ENCODE results near the gene SLC12A5.
"Not testable (repeated sequence)": the region's sequence is repeated elsewhere in the genome, so short reads cannot be mapped to it uniquely, and the experiment has no call there.

Gene SLC12A5

GRCh38 chr20:46083101-46083500, 54.1 kb downstream of the SLC12A5 start:
- DNase-seq, result no peak

DNA sequence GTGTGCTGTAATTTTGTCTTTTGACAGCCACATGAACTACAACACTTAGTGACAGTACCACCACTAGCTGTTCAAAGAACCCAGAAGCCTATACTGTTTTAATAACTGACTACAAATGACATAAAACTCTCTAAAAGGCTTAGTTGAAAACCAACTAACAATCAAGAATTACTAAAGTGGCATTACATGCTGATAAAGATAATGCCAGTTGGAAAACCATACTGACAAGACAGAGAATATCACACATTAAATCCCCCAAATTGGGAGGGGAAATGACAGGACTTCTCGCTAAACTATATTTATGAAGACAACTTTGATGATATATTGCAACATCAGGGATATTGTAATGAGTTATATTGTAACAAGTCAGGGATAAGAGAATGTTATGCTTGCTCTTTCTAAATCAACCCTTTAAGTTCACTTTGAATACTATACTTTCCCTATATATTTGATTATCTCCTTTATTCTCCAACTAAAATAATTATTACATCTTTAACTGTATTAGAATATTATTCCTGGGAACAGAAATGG, 54.6 kb downstream of the SLC12A5 start:
- DNase-seq, result no peak

- no peak for DNase-seq
Measured at GRCh38 chr20:46084805-46085178, 55.8 kb downstream of the SLC12A5 start.

DNA sequence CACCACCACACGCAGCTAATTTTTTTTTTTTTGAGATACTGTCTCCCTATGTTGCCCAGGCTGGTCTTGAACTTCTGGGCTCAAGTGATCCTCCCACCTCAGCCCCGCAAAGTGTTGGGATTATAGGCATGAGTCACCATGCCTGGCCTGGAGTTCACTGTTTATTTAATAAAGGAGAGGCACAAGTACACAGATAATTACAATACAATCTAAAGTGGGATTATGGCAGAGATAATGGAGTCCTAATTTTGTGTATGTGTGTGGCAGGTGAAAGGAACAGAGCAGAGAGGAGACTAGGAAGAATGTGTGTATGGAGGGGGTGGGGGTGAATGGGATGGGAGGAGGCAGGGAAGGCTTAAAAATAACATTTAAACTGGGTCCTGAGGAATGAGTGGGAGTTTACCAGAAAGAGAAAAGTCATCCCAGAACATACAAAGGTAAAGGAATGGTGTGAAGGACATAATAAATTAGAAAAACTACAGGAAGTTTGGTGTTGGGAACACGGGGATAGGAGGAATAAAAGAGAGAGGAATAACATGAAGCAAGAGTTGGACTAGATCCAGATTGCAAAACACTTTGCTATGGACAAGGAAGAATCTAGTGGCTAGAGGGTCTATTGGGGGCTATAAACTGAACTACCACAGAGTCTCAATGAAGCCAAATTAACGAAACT, 56.3 kb downstream of the SLC12A5 start:
- no peak for DNase-seq

GRCh38 chr20:46087161-46087560, 58.1 kb downstream of the SLC12A5 start:
- no peak for DNase-seq

GRCh38 chr20:46088409-46089166, 59.6 kb downstream of the SLC12A5 start:
- no peak for DNase-seq

- DNase-seq, result no peak
Measured at GRCh38 chr20:46089167-46089416, 60.1 kb downstream of the SLC12A5 start.

DNA sequence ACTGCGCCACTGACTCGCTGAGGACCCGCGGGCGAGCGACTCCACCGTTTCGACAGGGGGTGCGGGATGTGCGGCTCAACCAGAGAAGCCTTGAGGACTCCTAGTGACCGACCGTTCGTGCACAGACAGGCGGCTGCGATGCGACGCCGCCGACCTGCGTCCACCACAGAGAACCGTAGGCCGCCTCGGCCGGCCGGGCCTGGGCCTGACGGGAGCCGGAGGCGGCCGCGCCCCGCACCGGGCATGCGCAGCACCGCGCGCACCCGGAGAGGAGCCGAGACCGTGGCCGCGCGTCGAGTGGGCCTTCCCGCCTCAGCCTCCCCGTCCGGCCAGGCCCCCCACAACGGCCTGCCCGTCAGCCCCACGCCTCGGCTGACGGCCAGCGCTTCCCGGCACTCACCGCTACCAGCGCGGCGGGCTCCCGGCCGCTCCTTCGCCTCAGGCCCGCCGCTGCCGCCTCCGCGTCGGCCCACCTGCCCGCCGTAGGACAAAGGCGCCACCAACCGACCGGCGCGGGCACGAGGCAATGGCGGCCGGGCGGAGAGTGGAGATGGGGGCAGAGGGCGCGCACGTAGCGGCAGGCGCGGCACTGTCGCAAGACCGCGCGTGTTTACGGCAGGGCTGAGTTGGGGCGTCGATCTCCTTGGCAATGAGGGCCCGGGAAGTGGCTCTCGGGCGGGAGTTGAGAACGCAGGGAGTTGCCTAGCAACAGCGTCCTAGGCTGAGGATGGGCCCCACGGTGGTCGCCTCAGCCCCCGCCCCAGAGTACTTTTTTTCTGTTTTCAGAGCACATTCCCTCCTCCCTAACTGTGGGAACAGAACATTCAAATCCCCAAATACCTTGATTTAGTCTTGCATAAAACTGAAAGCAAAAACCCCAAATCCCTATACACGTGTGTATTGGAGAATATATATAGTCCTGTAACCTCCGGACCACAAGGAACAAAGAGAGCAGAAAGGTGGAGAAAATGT, 60.7 kb downstream of the SLC12A5 start, which contains the start of gene NCOA5:
Gene NCOA5, minus strand, starts transcription at position 546 of the 972 bp plus-strand sequence. CDS start 10,538 bp downstream, outside the sequence.
- peak; percentile 86 for DNase-seq

GRCh38 chr20:46091622-46092535, 62.9 kb downstream of the SLC12A5 start:
- not testable (repeated sequence) for DNase-seq

DNA sequence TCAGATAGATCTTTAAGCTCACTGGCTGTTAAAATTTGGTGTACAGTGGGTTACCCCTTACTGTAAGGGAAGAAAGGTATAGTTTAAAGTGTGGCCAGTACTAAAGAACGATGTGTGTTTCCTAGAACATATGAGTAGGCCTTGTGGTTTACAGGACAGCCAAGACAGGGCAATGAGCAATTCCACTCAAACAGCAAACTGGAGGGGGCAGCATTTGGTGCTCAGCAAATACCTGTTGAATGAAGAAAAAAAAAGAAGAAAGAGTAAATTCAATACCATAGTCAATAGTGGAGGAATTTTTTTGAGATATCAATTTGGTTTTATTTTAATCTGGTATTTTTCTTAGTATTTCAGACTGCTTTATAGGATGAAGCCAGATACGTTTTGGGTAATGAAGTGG, 64.5 kb downstream of the SLC12A5 start:
- DNase-seq, result no peak

GRCh38 chr20:46099491-46100287, 70.7 kb downstream of the SLC12A5 start:
- no peak for DNase-seq

DNA sequence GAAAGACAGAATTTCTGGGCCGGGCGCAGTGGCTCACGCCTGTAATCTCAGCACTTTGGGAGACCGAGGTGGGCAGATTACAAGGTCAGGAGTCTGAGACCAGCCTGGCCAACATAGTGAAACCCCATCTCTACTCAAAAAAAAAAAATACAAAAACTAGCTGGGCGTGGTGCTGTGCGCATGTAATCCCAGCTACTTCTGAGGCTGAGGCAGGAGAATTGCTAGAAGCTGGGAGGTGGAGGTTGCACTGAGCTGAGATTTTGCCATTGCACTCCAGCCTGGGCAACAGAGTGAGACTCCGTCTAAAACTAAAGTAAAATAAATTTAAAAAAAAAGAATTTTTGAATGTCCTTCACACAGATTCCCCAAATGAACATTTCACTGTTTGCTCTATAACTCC, 71.4 kb downstream of the SLC12A5 start:
- DNase-seq, result not testable (repeated sequence)

DNA sequence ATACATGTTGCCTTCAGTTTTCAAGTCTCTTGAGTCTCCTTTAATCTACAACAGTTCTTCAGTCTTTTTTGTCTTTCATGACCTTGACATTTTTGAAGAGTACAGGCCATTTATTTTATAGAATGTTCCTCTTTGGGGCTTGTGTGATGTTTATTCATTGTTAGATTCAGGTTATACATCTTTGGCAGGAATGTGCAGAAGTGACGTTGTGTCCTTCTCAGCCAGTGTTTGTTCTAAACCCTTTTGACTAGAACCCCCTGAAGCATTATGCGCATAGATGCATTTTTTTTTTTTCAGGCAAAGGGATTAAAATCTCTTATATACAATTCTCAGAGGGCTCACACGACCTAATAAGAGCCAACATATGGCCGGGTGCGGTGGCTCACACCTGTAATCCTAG, 72.0 kb downstream of the SLC12A5 start:
- no peak for DNase-seq

DNA sequence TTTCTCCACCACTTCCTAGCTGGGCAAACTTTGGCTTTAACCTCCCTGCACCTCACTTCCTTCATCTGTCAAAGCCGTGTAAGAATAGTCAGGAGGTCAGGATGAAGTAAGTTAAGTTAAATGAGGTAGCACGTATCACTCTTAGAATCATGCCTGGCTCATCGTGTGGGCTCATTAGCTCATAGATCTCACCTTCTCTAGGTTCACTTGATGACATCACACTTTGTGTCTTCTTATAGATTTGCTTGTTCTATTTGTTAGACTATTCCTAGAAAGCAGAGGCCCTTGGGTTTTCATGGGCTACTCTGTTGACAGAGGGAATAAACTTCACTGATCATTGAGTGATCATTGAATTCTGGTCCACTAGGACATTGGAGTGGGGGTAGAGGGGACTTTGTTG, 72.9 kb downstream of the SLC12A5 start:
- no peak for DNase-seq

DNA sequence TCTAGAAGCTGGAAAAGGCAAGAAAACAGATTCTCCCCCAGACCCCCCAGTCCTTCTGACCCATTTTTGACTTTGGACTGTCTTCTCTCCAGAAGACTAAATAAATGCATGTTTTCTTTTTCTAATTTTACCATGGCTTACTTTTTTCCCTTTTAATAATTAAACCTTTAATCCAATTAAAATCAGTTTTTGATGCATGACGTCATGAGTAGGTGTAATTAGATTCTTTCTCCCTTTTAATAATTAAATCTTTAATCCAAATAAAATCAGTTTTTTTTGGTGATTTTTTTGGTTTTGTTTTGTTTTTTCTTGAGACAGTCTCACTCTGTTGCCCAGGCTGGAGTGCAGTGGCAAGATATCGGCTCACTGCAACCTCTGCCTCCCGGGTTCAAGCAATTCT, 73.9 kb downstream of the SLC12A5 start:
- DNase-seq, result no peak

- no peak for DNase-seq
Measured at GRCh38 chr20:46104262-46104661, 75.2 kb downstream of the SLC12A5 start.

DNA sequence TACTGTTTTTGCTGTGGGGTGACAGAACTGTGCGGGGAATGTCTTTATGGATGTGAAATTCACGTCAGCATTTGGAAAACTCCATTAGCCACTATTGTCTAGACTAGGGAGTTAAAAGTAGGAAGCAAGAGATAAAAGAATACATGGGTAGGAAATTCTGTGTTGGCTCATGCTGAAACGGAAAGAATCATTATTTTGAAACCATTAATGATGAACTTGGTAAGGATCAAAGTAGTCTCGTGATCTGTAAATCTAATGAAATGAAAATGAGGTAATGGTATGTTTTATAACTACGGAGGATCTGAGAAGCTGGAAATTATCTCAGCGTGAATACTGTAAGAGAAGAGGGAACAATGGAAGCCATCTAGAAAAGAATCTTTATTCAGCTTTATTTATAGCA, 78.0 kb downstream of the SLC12A5 start:
- no peak for DNase-seq

GRCh38 chr20:46108435-46108841, 79.4 kb downstream of the SLC12A5 start:
- no peak for DNase-seq

GRCh38 chr20:46108976-46109375, 80.0 kb downstream of the SLC12A5 start:
- no peak for DNase-seq

Measured in T-helper 9 cell (primary cell).